Neural crest cell (in vitro differentiated cells): ENCODE results near the gene COP1. TPM values are rescaled to one million over a fixed set of nuclear protein-coding genes. Genes with fewer than 3 reads are reported as not detected.

Experiments
- DNase-seq: peaks from one replicate; pipeline ENCODE4 v3.0.0; 2021; ENCODE audit warnings: low read depth, mixed read lengths, low spot score
- H3K27ac Mint-ChIP-seq: one replicate; pipeline ENCODE4 v1.8.0; 2021; ENCODE audit warnings: mild to moderate bottlenecking, mixed read lengths; ENCODE audit not compliant: unreplicated experiment
- H3K27me3 Mint-ChIP-seq: 2 replicates; pipeline ENCODE4 v1.8.0; 2021; ENCODE audit warnings: low read depth, mild to moderate bottlenecking, mixed read lengths
- H3K36me3 Mint-ChIP-seq: 2 replicates; pipeline ENCODE4 v1.8.0; 2021; ENCODE audit warnings: low read depth, mild to moderate bottlenecking, mixed read lengths
- H3K4me1 Mint-ChIP-seq: 2 replicates; pipeline ENCODE4 v1.8.0; 2021; ENCODE audit warnings: mixed read lengths
- H3K4me3 Mint-ChIP-seq: one replicate; pipeline ENCODE4 v1.8.0; 2021; ENCODE audit warnings: mild to moderate bottlenecking, mixed read lengths
- H3K9me3 Mint-ChIP-seq: 2 replicates; pipeline ENCODE4 v1.8.0; 2021; ENCODE audit warnings: mixed read lengths
- CTCF ChIP-seq: fragments of 200-600 bp; sonication (generic); conservative IDR thresholded peaks from 2 replicates; pipeline ENCODE4 v1.5.0; 2021; ENCODE audit warnings: antibody characterized with exemption, mild to moderate bottlenecking
- total RNA-seq: library from RNA; stranded (reverse); gene quantifications from 2 replicates; pipeline ENCODE4 v1.2.1, GENCODE V29; 2021

The COP1 gene
- total RNA-seq, 1 donor from 2014 or later, result 48.4 TPM

GRCh38 chr1:175951627-175952026 is 255.5 kb downstream of the COP1 start:
- Mint-ChIP-seq H3K9me3 (peaks cover 2% of the 10 kb centered on the region), H3K4me1 (no peaks in the 10 kb centered on the region), H3K27ac (no peak overlapping the region), H3K27me3 (no peaks in the 10 kb centered on the region), H3K4me3 (no peak overlapping the region), H3K36me3 (peaks cover 25% of the 10 kb centered on the region)
- DNase-seq, result no peak
- no peak for TF ChIP-seq CTCF

DNA sequence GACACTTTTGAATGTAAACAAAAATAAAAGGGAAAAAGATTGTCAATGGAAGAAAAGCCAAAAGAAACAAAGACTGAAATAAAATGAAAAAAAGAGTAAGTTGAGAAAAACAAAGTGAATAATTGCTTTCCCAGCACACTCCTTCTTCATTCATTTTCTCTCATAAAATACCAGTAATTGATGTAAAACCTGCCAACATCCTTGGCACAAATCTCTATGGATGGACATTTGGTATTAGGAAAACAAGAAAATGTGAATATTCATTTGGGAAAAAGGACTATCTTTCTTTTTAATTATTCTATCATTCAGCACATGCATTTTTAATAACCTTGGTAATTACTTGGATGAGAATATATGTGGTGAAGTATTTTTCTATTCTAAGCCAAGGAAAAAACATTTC is 259.3 kb downstream of the COP1 start:
- H3K4me1 Mint-ChIP-seq, result no peaks in the 10 kb centered on the region
- no peak for TF ChIP-seq CTCF
- H3K36me3 Mint-ChIP-seq, result peaks cover 27% of the 10 kb centered on the region
- peaks cover 2% of the 10 kb centered on the region for H3K9me3 Mint-ChIP-seq
- no peaks in the 10 kb centered on the region for H3K27me3 Mint-ChIP-seq
- no peak overlapping the region for H3K27ac Mint-ChIP-seq
- H3K4me3 Mint-ChIP-seq, result no peak overlapping the region
- DNase-seq, result no peak

- no peak for DNase-seq
- Mint-ChIP-seq H3K9me3 (no peaks in the 10 kb centered on the region), H3K27me3 (no peaks in the 10 kb centered on the region), H3K36me3 (peaks cover 35% of the 10 kb centered on the region), H3K4me3 (no peak overlapping the region), H3K4me1 (no peaks in the 10 kb centered on the region), H3K27ac (no peak overlapping the region)
- no peak for TF ChIP-seq CTCF
Observed at GRCh38 chr1:175944591-175944990, 262.5 kb downstream of the COP1 start.

DNA sequence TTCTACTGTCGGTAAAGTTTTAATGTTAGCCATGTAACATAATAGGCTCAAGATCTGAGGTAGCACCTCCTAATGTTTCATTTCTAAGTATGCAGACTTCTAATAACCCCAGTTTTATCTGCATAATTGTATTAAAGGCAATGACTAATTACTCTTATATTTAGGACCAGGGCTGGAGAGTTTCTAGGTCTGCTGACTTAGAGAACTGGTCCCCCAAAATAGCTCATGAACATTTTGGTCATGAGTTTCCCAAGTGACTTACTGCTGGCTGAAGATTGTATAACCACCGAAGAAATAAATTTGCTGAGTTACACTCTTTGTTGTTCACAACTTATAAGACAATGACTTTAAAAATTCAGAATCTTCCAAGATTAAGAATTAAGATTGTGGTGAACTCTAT is 265.9 kb downstream of the COP1 start:
- H3K9me3 Mint-ChIP-seq, result peaks cover 4% of the 10 kb centered on the region
- no peak overlapping the region for H3K27ac Mint-ChIP-seq
- no peak for TF ChIP-seq CTCF
- H3K36me3 Mint-ChIP-seq, result peaks cover 48% of the 10 kb centered on the region
- H3K27me3 Mint-ChIP-seq, result no peaks in the 10 kb centered on the region
- H3K4me1 Mint-ChIP-seq, result no peaks in the 10 kb centered on the region
- H3K4me3 Mint-ChIP-seq, result no peak overlapping the region
- DNase-seq, result no peak

- peaks cover 4% of the 10 kb centered on the region for H3K9me3 Mint-ChIP-seq
- TF ChIP-seq CTCF, result no peak
- DNase-seq, result no peak
- H3K36me3 Mint-ChIP-seq, result peaks cover 48% of the 10 kb centered on the region
- H3K27me3 Mint-ChIP-seq, result no peaks in the 10 kb centered on the region
- H3K4me1 Mint-ChIP-seq, result no peaks in the 10 kb centered on the region
- no peak overlapping the region for H3K27ac Mint-ChIP-seq
- no peak overlapping the region for H3K4me3 Mint-ChIP-seq
Observed at GRCh38 chr1:175936736-175937135, 270.4 kb downstream of the COP1 start.
